HG02623 (cell line): ENCODE measurements around the gene MTLN.
"Not testable (repeated sequence)": the region's sequence is repeated elsewhere in the genome, so short reads cannot be mapped to it uniquely, and the experiment has no call there.

ENCODE experiments used
- ATAC-seq: cut with Tn5 transposase; IDR thresholded peaks from one replicate; pipeline ENCODE4 v1.9.1; 2021; ENCODE audit warnings: moderate library complexity; ENCODE audit not compliant: unreplicated experiment

The MTLN gene

GRCh38 chr2:110204408-110205385 lies 7.7 kb downstream of the MTLN start, which contains the start of gene NPHP1:
TSS of gene NPHP1 (minus strand) at chr2:110205013. CDS start at chr2:110204968, 45 bp downstream.
- ATAC-seq, result peak; percentile 98

GRCh38 chr2:110198016-110198415 lies 14.3 kb downstream of the MTLN start:
- no peak for ATAC-seq

GRCh38 chr2:110197452-110197851 lies 14.9 kb downstream of the MTLN start:
- no peak for ATAC-seq

GRCh38 chr2:110190169-110190568 lies 22.2 kb downstream of the MTLN start:
- ATAC-seq, result not testable (repeated sequence)

GRCh38 chr2:110182449-110182848 lies 29.9 kb downstream of the MTLN start:
- no peak for ATAC-seq

GRCh38 chr2:110180036-110180435 lies 32.3 kb downstream of the MTLN start:
- no peak for ATAC-seq

GRCh38 chr2:110173523-110173922 lies 38.8 kb downstream of the MTLN start:
- ATAC-seq, result no peak

- no peak for ATAC-seq
These were observed 39.8 kb downstream of the MTLN start for GRCh38 chr2:110172506-110172905.

GRCh38 chr2:110170102-110170501 lies 42.2 kb downstream of the MTLN start:
- ATAC-seq, result no peak

- ATAC-seq, result no peak
These were observed 44.9 kb downstream of the MTLN start for GRCh38 chr2:110167326-110168000.

GRCh38 chr2:110166266-110166665 lies 46.1 kb downstream of the MTLN start:
- ATAC-seq, result no peak
